Measurements from ENCODE around the gene SGCD.
"Not testable (repeated sequence)": the region's sequence is repeated elsewhere in the genome, so short reads cannot be mapped to it uniquely, and the experiment has no call there.

The SGCD gene

GRCh38 chr5:156598964-156599363 lies 272.0 kb downstream of the SGCD start:
- no peak for DNase-seq (ENCODE audit: low read depth)
- TF ChIP-seq CTCF (IDR thresholded peaks at IDR 0.05; ENCODE audit: control insufficient read depth, insufficient read depth, low read depth, low read length, missing control alignments): no peak
- no peak overlapping the region for H3K4me3 ChIP-seq (ENCODE audit: control insufficient read depth, low read depth, low read length)

- not testable (repeated sequence) for DNase-seq (ENCODE audit: low read depth); H3K4me3 ChIP-seq (ENCODE audit: control insufficient read depth, low read depth, low read length)
Observed at GRCh38 chr5:156610582-156610981, 283.6 kb downstream of the SGCD start.

- H3K4me3 ChIP-seq (ENCODE audit: control insufficient read depth, low read depth, low read length): no peak overlapping the region
- DNase-seq (ENCODE audit: low read depth): no peak
- TF ChIP-seq CTCF (IDR thresholded peaks at IDR 0.05; ENCODE audit: control insufficient read depth, insufficient read depth, low read depth, low read length, missing control alignments): no peak
Observed at GRCh38 chr5:156615901-156616300, 288.9 kb downstream of the SGCD start.

- no peak overlapping the region for H3K4me3 ChIP-seq (ENCODE audit: control insufficient read depth, low read depth, low read length)
- TF ChIP-seq CTCF (IDR thresholded peaks at IDR 0.05; ENCODE audit: control insufficient read depth, insufficient read depth, low read depth, low read length, missing control alignments): no peak
- DNase-seq (ENCODE audit: low read depth): no peak
Observed at GRCh38 chr5:156617426-156617825, 290.5 kb downstream of the SGCD start.

- no peak overlapping the region for H3K4me3 ChIP-seq (ENCODE audit: control insufficient read depth, low read depth, low read length)
- no peak for TF ChIP-seq CTCF (IDR thresholded peaks at IDR 0.05; ENCODE audit: control insufficient read depth, insufficient read depth, low read depth, low read length, missing control alignments)
- no peak for DNase-seq (ENCODE audit: low read depth)
Observed at GRCh38 chr5:156618601-156619000, 291.6 kb downstream of the SGCD start.

GRCh38 chr5:156621719-156622118 lies 294.8 kb downstream of the SGCD start:
- no peak overlapping the region for H3K4me3 ChIP-seq (ENCODE audit: control insufficient read depth, low read depth, low read length)
- no peak for TF ChIP-seq CTCF (IDR thresholded peaks at IDR 0.05; ENCODE audit: control insufficient read depth, insufficient read depth, low read depth, low read length, missing control alignments)
- DNase-seq (ENCODE audit: low read depth): no peak

- TF ChIP-seq CTCF (IDR thresholded peaks at IDR 0.05; ENCODE audit: control insufficient read depth, insufficient read depth, low read depth, low read length, missing control alignments): no peak
- H3K4me3 ChIP-seq (ENCODE audit: control insufficient read depth, low read depth, low read length): no peak overlapping the region
- DNase-seq (ENCODE audit: low read depth): no peak
Observed at GRCh38 chr5:156623381-156624040, 296.5 kb downstream of the SGCD start.
